HUDEP-2 (cell line): ENCODE measurements around the gene CFAP65.

ENCODE experiments used
- DNase-seq, 76 experiments: peaks; one replicate each; lab custom pipeline; 2025; ENCODE audit not compliant: unreplicated experiment in 76 of 76; lab: John Stamatoyannopoulos, UW

CFAP65 gene

GRCh38 chr2:219032051-219032745, 9.1 kb downstream of the CFAP65 start:
- DNase-seq: no peak

GRCh38 chr2:219031005-219031738, 10.1 kb downstream of the CFAP65 start:
- no peak for DNase-seq

DNA sequence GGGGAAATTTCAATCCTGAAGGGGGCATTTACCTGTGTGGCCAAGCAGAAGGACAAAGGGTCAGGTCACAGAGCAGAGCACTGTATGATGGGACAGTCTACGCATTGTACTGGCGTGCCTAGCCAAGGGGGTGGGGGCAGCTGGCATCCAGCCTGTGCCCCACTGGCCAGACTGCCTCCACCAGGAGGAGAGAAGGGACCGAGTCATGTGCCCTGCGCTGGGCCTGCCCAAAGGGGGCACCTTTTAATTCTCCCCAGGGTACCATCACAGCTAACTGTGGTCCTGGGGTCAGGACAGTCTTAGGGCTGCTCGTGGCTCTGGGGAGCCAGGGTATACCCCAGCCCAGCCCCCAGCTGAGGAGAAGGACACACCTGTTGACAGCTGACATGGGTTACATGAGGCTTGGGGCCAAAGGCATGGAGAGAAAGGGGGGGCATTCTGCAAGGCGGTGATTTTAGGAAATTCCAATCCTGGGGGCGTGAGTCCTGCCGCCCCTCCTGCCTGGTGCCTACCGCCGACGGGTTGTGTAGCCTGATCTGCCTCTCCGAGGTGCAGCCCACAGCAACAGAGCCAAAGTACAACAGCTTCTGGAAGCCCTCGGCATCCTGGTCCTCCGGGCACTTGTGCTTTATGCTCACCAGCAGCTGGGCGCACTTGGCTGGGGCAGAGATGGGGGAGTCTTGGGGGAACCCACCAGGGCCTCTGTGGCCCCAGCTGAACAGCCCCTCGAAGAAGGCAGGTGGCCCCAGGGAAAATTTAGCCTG, 11.0 kb downstream of the CFAP65 start:
- DNase-seq: no peak

DNA sequence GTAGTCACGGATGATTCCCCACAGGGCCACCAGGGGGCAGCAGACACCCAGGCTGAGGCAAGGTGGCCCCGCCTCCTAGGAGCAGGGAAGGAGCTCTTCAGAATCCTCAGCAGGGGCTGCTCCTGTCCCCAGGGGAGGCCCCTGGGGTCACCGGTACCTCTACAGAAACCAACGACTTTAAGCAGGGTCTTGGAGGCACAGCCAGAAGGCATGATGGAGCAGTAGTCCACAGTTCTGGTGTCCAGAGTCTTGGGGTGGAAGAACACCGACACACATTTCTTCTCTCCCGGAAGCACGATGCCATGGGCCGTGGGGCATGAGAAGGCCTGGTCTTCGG, 11.5 kb downstream of the CFAP65 start:
- DNase-seq: peak in 67 of 76 experiments; percentile 2 to 80 (median 48)

- no peak for DNase-seq
Measured at GRCh38 chr2:219028996-219029828, 12.1 kb downstream of the CFAP65 start.

GRCh38 chr2:219028141-219028540, 13.2 kb downstream of the CFAP65 start:
- DNase-seq: no peak

GRCh38 chr2:219027511-219028055, 13.7 kb downstream of the CFAP65 start:
- no peak for DNase-seq

GRCh38 chr2:219026946-219027345, 14.4 kb downstream of the CFAP65 start:
- DNase-seq: no peak

DNA sequence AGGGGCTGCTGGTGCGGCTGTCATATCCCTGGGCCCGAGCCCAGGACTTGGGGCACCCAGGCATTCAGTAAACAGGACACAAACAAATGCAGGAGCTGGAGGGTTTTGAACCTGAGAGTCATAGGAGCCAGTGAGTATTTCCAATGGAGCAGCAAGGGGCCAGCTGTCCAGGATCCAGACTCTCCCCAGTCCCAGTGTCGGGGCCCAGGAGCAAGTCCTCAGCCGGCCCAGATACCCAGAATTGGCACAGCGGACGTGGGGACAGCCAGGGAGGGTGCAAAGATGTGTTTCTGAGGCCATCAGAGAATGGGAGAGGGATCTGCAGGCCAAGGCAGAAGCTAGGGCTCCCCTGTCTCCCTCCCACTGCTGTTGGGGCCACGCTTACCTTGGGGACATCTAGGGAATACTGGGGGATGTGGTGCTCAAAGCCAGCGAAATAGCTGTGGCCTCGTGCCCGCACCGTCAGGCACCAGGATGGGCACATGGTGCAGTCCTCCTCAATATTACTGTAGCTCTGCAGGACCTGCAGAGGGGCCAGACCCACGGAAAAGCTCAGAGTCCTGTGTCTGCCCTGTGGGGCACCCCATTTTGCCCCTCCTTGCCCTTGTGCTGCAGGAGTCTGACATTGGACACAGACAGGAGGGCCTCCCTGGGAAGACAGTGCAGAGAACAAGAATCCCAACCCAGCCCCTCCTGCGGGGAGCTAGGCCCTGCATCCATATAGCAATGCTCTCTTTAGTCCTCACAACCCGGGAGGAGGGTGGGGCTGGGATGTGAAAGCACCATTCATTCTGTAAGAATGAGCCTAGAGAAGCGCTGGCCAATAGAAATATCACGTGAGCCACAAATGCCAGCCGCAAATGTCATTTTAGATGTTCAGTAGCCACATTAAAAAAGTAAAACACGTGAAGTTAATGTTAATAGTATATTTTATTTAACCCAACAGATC, 15.4 kb downstream of the CFAP65 start:
- DNase-seq: no peak

- no peak for DNase-seq
Measured at GRCh38 chr2:219024059-219024458, 17.3 kb downstream of the CFAP65 start.

GRCh38 chr2:219023045-219023605, 18.2 kb downstream of the CFAP65 start:
- DNase-seq: no peak

GRCh38 chr2:219022616-219023015, 18.7 kb downstream of the CFAP65 start:
- DNase-seq: no peak

DNA sequence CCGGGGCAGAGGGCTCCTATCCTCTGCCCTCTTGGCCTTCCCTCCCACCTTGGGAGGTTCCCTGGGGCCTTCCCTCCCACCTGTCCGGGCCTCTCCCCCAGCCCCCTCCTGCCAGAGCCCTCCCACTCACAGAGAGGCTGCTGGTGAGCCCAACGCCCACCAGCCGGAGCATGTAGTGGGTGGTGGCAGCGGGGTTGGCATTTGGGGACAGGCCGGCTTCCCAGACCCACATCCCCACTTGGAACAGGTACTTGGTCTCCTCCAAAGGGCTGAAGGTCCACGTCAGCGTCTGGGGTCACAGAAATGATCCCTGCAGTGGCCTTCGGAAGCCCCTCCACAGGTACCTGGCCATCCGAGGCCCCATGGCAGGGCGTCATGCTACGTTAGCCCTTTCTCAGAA, 19.3 kb downstream of the CFAP65 start:
- no peak for DNase-seq

- no peak for DNase-seq
Measured at GRCh38 chr2:219021591-219021990, 19.7 kb downstream of the CFAP65 start.

DNA sequence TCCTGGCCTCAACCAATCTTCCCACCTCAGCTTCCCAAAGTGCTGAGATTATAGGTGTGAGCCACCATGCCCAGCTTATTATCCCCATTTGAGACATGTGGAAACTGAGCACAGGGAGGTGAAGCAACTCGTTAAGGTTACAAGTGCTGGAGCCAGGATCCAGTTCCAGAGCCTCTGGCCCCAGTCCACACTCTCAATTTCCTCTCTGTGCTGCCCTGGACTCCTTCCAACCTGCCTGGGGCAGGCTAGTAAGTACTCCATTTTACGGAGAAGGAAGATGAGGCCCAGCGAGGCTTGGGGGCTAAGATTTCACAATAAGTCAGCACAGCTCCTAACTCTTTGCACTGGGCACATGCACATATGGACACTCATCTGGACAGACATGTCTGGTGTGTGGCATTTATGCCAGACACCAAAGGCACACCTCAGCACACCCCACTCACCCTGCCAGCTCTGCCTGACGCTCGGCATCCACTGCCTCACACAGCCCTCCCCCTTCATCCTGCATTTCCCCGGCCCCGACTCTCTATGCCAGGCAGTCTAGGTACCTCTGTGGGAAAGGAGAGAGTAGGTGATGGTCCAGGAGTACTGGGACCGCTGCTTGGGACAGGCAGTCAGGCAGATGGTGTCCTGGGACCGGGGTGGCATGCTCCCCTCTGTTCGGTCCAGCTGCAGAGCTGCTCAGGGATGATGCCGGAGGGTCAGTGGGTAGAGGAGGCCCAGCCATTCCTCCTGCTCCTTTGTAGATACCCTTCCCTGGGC, 20.5 kb downstream of the CFAP65 start:
- no peak for DNase-seq

- no peak for DNase-seq
Measured at GRCh38 chr2:219019436-219019835, 21.9 kb downstream of the CFAP65 start.

GRCh38 chr2:219018726-219019125, 22.6 kb downstream of the CFAP65 start:
- DNase-seq: no peak

GRCh38 chr2:219018286-219018685, 23.0 kb downstream of the CFAP65 start:
- no peak for DNase-seq
